ENCODE results near the gene CHST11. TPM values are rescaled to one million over a fixed set of nuclear protein-coding genes. Genes with fewer than 3 reads are reported as not detected.

The CHST11 gene
- total RNA-seq, 1 experiment from 2014 or later: 38.8 TPM

DNA sequence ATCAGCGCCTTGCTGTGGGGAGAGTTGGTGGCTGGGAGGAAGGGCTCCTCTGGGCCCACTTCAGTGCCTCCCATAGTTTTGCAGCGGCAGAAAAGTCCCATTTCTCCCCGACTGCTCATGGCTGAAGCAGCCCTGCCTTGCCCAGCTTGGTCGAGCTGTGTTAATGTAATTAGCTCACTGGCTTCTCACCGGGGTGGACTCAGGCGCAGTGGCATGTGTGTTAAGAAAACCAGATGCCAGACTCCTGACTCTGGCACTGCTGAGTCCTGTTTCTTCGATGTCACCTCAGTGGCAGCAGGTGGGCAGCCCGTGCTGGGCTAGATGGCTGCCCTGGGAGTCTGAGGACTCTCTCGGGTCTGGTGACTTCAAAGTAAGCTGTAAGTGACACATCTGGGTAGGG, 47.4 kb downstream of the CHST11 start:
- DNase-seq (ENCODE audit: low read depth): no peak

DNA sequence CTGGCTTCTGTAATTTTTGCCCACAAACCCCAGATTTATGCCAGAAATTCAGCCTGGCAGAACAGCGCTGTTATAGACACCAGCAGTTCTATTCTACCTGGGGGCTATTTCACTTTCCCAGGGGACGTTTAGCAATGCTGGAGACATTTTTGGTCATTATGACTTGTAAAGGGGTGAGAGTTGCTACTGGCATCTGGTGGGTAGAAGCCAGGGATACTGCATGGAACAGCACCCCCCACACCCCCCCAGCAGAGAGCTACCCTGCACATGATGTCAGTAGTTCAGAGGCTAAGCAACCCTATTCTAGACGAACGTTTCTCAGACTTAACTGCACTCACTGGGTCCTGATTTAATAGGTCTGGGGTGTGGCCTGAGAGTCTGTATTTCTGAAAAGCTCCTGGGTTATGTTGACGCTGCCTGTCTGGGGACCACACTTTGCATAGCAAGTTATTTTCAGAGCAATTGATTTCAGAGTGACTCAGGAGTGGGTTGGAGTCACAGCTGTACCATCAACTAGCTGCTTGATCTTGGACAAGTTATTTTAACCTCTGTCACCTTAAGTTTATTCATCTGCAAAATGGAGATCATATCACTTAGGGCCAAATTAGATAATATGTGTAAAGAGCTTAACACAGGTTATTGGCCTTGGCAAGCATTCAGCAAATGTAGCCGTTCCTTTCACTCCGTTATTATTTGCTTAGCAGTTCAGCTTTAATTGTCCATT, 48.5 kb downstream of the CHST11 start:
- DNase-seq (ENCODE audit: low read depth): no peak

DNA sequence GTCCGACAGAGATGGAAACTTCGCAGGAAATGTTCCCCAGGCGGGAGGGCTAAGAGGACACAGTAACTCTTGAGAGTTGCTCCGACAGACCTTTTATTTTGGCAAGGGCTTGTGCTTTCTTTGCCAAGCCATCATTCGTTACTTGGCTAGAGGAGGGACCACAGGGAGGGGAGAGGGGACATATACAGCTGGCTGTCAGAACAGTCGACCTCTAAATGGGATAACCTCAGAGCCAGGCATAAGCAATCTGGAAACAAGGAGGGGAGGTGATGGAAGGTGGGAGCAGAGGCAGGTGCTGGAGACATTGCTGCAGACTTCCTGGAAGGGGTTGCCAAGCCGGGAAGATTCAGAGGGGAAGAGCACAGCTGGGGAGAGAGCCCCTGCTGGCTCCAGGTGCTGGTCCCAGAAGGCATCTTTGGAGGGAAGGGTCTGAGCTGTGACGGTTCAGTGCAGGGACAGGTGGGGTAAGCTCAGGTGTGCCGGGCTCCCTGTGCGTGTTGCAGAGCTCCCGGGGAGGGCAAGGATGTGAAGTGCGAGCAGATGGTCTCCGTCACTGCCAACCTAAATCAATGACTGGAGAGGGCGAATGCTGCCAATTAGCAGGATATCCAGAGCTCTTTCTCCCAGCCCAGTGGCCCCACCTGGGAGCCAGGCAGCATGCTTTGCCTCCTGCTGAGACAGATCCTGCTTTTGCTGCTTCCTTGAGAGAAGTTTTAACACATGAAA, 50.1 kb downstream of the CHST11 start:
- DNase-seq (ENCODE audit: low read depth): no peak

DNA sequence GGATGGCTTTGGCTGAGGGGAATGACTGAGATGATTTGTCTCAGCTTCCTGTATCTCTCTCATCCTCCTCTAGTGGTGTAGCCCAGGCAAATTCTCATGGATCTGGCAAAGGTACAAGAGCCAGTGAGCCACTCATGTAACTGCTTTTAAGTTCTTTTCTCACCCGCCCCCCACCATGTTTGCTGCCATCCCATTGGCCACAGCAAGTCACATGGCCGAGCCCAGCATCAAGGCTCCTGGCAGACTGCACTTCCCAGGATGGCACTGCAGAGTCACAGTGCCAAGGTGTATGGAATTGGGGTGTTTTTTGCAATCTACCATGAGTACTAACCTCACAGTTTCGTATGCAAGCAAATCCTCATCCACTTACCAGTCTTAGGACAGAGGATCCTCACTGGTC, 50.9 kb downstream of the CHST11 start:
- DNase-seq (ENCODE audit: low read depth): peak; percentile 43

DNA sequence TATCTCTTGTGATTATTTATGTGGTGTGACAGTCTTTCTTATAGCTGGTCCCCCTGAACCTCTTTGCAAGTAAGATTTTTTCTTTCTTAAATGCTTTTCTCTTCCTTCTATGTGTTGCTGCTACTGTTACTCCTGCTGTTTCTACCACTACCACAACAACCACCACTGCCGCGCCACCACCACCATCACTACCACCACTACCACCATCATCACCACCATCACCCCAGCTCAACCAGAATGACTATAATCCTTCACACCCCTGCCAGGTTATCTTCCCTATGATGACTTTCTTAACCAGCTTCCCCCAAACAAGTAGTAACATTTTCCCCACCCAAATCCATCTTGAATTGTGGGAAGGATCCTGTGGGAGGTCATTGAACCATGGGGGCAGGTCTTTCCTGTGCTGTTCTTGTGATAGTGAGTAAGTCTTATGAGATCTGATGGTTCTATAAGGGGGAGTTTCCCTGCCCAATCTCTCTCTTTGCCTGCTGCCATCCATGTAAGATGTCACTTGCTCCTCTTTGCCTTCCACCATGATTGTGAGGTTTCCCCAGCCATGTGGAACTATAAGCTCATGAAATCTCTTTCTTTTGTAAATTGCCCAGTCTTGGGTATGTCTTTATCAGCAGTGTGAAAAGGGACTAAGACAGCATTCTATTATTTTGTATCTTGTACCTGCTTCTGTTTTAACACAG, 52.2 kb downstream of the CHST11 start:
- DNase-seq (ENCODE audit: low read depth): no peak

DNA sequence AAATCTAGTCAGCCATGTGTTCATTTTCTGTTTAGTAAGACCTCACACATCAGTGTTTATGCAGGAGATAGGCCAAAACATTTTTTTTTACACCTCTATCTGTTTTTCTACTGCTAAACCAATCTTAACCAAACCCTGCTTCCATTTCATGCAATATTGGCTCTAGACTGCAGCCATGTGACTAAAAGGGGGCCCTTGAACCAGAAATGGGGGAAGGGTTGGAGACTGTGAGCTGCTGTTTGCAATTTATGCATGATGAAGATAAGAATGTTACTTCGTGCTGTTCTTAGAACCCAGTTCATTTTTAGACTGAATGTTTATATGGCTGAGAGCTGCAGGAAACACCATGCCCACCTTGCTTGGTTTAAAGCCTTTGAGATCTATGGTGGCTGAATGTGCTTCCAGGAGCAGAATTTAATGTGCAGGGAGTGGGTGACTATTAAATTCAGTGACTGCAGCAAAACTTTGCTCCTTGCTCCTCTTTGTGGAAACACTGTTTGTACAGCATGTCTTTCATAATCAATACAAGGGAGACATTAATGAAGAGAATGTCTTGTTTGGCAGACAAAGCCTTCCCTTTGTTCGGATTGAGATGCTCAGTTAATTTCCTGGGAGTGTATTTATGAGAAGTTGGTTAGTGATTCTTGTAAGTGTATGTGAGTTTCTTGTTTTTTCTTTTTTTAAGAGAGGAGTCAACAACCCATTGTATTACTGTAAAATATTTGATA, 53.6 kb downstream of the CHST11 start:
- no peak for DNase-seq (ENCODE audit: low read depth)

DNA sequence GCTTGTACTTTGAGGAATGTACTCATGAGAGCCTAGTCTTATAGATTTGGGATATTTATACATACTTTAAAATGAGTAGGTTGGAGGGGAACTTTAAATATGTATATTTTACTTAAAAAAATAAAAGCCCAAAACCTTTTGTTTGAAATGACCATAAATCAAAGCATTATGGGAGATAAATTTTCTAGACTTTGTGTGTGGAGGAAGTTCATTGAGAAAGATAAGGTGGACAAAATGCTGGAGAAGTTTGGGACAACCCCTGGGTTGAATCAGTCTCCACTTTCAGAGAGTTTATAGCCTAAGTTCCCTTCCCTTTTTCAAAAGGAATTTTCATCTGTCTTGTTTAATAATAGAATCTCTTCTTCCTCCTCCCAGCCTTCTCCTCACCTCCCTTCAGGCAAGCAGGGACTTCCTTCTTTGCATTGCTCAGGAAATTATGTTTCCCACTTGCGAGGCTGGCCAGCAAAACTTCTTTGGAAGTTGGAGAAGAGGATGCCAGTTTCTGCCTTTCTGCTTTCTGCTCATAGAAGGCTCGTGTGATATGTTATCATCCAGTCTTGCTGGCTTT, 54.2 kb downstream of the CHST11 start:
- DNase-seq (ENCODE audit: low read depth): no peak

DNA sequence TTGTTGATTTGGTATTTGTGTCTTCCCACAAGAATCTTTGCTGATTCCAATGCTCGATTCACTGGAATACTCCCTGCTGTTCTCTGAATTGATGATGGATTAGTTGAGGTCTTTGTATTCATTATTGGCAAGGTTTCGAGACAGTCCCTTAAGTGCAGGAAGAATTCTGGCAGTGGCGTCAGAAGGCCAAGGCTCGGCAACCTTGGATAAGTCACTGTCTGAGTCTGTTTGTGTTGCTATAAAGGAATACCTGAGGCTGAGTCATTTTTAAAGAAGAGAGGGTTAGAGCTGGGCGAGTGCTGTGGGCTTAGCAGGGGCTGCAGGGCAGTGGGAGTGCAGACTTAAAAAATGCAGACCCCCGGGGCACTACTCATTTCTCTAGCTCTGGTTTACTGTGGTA, 56.9 kb downstream of the CHST11 start:
- no peak for DNase-seq (ENCODE audit: low read depth)

DNA sequence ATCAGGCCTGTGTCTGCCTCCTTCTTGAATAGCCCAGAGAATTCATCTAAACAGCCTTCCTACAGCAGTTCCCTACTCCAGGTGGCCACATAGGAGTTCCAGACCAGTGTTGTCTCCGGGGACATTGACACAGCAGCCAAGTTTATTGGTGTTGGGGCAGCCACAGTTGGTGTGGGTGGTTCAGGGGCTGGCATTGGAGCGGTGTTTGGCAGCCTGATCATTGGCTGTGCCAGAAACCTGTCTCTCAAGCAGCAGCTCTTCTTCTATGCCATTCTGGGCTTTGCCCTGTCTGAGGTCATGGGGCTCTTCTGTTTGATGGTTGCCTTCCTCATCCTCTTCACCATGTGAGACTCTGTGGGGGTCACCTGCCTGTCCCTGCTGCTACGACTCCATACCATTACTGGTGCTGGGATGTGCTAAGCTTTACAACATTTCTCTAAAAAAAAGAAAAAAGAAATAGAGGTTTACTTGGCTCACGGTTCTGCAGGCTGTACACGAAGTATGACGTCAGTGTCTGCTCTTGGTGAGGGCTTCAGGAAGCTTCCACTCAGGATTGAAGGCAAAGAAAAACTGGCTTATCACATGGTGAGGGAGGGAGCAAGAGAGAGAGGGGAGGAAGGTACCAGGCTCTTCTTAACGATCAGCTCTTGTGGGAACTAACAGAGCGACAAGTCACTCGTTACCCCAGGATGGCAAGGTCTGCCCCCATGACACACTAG, 57.5 kb downstream of the CHST11 start:
- no peak for DNase-seq (ENCODE audit: low read depth)

DNA sequence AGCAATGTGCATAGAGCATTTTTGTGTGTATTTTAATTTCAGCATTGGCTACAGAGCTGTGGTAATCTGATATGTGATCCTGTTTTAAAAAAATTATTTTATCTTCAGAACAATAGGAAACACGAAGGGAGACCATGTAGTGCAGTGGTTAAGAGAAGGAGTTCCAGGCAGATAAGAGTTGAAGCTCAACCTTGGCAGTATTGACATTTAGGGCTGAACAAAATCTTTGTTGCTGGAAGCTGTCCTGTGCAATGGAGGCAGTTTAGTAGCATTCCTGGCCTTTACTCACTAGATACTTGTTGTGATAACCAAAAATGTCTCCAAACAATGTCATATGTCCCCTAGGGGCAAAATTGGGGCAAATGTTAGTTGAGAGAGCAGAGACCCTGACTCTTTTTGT, 59.2 kb downstream of the CHST11 start:
- no peak for DNase-seq (ENCODE audit: low read depth)

DNA sequence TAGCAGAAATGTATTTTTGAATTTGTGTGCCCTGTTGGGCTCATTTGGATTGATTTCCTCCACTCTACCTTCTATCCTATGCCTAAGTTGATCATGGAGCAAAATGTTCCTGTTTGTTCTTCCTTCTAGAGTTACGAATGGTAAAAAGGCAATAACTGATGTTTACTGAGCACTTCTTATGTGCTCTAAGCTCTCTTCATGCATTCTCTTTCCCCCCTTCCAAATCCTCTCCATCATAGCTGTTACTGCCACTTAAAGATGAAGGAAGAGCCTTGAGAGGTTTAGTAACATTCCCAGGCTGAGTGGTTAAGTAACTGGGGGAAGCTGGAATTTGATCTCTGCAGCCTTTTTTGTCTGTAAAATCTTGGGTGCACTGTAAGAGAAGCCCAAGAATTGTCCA, 60.1 kb downstream of the CHST11 start:
- no peak for DNase-seq (ENCODE audit: low read depth)

DNA sequence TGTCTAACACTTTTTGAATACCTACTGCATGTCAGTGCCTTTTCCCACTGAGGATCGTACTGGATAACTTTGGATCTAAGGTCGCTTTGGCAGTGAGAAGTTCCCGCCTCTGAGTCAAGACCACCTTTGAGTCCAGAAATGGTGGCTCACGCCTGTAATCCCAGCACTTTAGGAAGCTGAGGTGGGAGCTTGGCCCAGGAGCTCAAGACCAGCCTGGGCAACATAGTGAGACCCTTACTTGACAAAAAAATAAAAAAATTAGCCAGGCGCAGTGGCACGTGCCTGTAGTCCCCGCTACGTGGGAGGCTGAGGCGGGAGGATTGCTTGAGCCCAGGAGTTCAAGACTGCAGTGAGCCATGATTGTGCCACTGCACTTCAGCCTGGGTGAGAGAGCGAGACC, 61.1 kb downstream of the CHST11 start:
- DNase-seq (ENCODE audit: low read depth): no peak

DNA sequence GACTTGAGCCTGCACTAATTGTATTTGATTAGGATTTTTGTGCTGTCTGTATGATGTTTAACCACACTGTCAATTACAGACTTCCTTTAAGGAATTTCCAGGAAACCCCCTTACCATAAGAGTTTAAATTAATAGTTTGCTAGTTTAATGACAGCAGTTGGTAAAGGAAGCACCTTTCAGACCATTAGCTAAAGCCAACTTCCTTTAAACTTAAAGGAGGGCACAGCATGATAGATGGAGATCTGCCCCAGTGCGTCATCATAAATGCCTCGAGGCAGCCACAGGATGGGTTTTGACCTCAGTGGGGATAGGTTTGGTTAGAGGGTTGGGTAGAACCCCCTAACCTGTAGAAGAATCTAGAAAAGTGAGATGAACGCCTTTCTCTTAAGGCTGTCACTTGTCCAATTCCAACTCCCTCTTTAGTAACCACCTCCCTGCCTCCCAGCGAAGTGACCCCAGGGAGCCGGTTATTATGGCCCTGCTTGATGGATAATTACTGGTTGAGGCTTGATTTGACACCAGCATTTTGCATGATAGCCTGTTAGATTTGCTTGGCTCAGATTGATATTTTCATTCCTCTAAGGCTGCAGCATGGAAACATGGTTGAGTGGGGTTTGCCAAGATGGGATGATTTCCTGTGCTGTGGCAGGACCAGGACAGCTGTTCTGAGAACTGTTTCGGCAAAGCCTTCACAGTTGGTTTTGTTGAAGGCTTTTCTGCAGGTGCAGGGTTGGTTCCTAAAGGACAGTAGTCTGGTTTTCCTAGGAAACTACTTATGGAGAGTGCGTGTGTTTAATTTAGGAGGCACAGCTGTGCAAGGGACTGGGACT, 62.7 kb downstream of the CHST11 start:
- DNase-seq (ENCODE audit: low read depth): peak; percentile 50

DNA sequence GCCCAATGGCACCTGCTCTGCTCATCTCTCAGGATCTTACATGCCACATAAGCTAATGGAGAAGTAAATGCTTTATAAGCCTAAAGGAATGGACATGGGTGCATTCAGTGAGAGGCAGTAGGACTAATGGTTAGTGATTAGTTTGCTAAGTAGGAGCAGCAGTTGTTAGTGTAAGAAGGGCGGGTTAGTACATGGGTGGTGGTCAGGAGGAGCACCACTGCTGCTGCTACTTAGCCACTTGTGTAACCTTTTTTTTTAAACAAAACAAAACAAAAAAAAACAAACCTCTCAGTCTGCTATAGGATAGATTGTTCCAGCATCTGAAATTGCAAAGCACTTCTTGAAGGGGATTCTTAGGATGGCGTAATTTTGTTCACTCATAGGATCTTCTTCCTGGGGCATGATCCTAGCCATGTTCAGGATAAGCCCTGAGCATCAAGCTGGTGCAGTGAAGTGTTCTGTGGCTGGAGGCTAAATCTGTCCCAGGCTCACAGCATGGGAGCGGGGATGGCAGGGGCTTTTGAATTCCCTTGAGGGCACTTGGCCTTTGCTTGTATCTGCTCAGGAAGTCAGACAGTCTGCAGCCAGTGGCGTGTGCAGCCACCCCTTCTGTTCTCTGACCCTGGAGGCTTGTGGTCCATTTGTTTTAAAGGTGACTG, 63.6 kb downstream of the CHST11 start:
- peak; percentile 72 for DNase-seq (ENCODE audit: low read depth)

DNA sequence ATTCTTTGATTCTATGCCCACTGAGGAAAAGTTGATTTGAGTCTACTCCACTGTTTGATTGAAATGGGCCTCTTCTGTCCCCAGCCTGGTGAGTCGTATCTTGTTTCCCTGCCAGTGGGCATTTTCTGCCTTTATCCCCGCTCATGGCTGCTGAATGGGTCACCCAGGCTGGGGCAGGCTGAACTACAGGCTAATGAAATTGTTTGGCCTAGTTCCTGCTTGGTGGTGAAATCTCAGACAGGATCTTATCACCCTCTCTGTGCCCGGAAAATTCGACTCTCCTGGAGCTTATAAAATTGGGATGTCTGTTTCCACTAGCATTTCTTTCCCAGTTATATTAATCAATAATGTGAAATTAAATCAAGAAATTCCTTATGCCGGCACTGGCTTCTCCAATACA, 65.0 kb downstream of the CHST11 start:
- DNase-seq (ENCODE audit: low read depth): peak; percentile 65

DNA sequence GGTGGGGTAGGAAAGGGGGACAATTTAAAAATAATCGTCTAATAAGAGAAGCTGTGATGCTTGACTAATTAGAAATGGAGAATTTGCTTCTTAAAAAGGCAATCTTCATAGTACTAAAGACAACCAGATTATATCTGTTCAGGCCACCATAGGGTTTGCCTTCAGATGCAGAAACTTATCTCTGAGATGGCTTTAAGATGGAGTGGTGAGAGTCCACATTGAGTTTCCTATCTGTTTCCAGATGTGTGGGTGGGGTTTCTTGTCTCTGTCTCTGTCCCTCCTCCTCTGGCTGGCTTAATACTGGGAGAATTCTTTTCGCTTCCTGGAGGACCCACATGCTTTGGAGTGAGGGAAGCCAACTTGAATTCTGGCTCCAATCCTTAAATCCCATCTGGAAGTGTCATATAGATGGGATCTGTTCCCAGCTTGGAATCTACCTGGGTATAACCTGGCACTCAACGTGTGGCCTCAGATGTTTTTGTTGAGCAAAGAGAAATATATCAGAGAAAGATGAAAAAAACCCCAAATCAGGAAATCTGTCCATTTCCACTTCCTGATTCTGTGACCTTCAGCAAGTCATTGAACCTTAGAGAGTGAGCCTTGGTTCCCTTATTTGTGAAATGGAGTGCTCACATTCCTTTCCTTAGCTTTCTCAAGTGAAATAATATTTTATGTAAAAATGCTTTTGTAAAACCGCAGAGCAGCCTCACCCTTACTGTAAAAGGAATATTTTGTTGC, 66.4 kb downstream of the CHST11 start:
- DNase-seq (ENCODE audit: low read depth): no peak

DNA sequence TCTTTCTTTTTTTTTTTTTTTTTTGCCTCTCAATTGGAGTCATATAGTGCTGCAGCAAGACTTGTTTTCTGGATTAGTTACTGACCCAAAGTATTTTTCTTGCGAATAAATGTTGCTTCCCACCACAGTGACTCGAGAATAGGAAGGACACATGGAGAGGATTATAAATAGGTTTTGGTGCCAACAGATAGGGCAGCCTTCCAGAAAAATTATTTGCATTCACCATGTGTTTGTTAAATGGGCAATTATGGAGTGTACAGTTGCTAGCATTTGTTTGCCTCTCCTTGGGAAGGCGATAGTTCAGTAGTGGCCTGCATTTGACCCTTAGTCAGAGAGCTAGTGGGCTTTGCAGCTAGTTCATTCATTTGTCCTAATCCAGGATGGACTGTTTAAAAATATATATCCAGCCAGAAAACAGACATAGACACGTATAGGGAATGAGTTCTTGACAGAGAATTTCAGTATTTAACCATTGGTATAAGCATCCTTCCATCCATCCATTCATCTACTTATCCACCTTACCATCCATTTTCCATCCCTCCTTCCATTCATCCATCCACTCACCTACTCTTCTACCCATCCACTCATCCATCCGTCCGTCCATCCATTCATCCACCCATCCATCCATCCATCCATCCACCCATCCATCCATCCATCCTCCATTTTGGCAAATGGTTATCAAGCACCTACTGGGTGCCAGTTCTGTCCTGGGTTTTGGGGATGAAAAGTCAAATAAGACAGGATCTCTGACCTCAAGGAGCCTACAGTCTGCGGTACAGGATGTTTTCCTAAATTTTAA, 67.5 kb downstream of the CHST11 start:
- DNase-seq (ENCODE audit: low read depth): peak; percentile 66

DNA sequence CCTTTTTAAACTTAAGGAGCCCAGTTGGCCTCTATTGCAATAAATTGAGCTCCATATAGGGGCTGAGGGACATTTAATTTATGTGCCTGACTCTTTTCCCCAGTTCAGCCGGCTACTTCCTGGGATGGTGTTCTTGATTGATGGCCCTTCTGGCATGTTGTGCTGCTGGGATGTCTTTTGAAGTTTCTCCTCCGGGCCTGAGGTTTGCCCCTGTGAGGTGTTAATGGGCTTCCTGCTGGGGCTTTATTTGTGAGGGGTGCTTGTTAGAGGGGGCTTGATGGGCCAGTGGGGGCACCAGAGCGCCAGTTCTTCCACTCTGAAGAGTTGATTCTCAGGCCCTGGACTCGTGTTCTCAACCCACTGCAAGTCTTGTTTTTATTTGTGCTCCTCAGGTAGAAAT, 69.6 kb downstream of the CHST11 start:
- DNase-seq (ENCODE audit: low read depth): no peak

Measured in RPMI7951 (cell line).